GM21360 (cell line): ENCODE measurements around the gene FGF14.
A peak's percentile ranks its signal among the peaks of the same experiment; 100 is the strongest.
"Not testable (repeated sequence)": the region's sequence is repeated elsewhere in the genome, so short reads cannot be mapped to it uniquely, and the experiment has no call there.

Experiments
- ATAC-seq: cut with Tn5 transposase; IDR thresholded peaks from one replicate; pipeline ENCODE4 v1.9.1; 2021; ENCODE audit warnings: mild to moderate bottlenecking, moderate library complexity; ENCODE audit not compliant: unreplicated experiment

Gene FGF14

GRCh38 chr13:101892296-101892695 lies 509.6 kb downstream of the FGF14 start:
- ATAC-seq = no peak

GRCh38 chr13:101881593-101881992 lies 520.3 kb downstream of the FGF14 start:
- no peak for ATAC-seq

DNA sequence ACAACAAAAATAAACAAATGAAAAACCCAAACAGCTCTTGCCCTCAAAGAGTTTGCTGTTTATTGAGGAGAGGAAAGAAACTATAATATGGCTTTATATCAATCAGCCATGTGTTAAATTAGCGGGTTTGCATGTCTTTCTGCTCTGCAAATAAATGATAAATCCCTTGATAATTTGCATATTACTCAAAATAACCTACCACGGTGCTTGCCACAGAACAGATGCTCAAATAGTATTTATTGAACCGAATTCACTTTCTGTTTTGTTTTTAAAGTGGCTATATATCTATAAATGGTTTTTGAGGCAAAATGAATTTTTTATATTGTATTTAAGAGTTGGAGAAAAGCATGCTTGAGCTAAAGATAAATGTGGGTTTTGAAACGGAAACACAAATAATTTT lies 521.3 kb downstream of the FGF14 start:
- peak; percentile 77 for ATAC-seq

DNA sequence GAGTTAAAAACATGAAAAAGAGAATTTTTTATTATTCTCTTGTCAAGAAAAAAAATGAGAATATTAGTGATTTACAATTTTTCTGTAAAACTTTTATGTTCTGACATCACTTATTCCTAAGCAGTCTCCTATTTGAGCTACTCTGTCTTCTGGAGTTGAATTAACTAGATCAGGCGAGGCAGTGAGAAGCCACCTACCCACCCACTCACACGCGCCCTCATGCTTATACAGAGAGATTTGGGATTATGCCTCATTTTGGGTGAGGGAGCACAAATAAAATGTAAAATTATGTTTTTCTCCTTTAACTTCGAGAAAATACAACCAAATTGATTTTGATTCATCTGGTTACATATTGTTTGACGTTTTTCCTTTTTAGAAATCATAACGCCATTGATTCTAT lies 524.9 kb downstream of the FGF14 start:
- ATAC-seq = no peak

DNA sequence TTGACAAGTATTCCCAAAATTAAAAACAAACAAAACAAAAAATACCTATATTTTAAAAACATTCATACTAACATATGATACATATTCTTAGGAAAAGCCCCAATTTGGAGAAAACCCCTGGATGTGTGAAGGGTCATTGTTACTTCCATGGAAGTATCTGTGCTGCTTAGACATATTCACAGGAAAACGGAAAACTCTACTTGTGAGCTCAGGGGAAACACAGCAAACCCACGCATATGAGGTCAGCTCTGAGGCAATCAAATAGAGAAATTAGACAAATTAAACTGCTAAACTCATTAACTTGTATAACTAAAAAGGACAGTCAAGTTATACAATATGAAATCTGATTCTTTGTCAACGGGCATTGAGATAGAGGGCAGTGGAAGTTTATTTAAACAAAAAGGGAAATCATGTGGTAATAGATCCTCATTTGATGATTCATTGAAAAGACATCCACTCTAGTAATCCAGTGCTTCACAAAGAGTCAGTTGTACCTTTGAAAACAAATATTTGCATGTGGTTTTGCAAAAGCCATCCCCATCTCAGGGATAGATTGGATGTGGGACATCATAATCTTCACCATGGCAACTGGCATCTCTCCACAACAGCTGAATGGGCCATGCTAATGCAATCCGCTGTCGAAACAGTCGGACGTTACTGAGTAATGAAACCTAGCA lies 526.0 kb downstream of the FGF14 start:
- ATAC-seq = no peak

DNA sequence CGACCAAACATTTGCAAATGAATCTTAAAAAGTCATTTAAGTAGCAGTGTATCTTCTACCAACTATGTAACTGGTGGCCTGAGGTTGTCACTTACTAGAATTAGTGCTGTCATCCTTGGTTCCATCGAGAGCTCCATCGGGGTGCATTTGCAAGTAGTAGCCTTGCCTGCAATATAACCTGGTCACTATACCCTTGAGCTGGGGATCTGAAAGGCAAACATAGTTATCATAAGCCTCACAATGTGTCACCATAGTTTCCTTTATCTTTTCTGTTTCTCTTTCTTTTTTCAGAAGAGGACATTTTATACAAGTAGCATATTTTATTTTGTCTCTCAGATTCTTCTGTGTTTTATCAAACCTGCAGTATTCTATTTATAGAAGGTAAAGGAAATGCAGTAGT lies 526.8 kb downstream of the FGF14 start:
- no peak for ATAC-seq

GRCh38 chr13:101869553-101869952 lies 532.3 kb downstream of the FGF14 start:
- no peak for ATAC-seq

DNA sequence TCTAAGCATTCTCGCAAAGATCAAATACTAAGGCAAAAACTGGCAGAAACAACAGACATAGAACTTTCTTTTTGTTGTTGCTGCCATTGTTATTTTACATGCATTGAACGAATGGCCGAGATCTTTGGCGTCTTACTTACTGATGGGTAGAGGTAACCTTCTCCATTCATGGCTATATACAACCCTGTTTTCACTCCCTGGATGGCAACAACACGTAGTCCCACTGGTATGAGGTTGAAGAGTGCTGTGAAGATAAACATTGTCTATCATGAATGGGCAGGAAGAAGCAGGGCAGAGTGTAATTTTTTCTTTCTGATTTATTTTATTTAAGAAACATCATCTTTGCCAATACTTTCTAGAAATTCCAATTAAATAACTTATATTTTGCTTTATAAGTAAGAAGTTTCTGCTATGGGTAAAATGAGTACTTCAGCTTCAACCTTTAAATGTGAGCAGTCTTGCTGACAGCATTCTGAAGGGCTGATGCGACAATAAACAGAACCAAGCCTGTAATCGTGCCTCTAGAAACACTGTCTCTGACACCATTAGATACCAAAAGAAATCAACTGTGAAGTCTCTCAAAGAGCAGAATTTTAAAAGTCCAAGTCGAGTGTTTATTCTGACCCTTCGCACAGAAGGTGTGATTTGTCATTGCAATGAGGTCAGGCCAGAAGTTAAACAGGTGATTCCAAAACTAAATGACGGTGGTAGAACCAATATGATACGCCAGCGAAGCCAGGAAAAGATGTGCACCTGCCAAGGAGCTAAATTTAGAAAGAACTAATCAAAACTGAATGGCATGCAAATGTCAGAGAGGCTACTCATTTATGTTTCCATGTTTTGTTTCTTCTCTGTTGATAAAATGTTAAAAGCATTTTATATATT lies 533.0 kb downstream of the FGF14 start:
- ATAC-seq = no peak

DNA sequence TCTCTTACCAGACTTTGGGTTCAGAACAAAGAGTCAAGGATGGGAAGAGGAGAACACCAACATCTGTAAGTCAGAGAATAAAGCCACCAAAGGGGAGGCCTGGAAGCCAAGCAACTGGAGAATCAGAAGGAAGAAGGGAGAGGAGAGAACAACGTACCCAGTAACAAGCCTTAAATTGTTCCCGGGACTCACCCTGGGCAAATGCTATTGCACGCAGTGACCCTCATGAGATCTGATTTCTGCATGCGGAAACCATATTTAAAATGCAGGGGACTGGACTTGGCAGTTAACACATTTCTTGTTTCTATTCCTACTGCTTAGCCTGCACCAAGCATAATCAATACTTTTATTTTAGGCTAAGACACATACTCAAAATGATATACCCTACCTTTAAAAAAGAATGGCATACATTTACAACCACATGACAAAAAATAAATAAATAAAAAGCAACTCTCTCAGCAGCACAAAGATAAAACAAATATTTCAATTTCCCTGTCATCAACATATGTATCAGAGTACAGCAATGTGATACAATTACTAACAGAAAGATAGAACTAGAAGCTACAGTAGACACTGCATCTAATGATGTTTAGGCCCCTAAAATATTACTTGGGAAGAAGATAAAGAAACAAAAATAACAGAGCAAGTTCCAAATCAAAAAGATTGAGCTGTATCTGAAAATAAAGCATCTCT lies 534.8 kb downstream of the FGF14 start:
- ATAC-seq = no peak

- ATAC-seq = no peak
Measured at GRCh38 chr13:101858860-101859259, 543.0 kb downstream of the FGF14 start.

- ATAC-seq = no peak
Measured at GRCh38 chr13:101846701-101847100, 555.1 kb downstream of the FGF14 start.

DNA sequence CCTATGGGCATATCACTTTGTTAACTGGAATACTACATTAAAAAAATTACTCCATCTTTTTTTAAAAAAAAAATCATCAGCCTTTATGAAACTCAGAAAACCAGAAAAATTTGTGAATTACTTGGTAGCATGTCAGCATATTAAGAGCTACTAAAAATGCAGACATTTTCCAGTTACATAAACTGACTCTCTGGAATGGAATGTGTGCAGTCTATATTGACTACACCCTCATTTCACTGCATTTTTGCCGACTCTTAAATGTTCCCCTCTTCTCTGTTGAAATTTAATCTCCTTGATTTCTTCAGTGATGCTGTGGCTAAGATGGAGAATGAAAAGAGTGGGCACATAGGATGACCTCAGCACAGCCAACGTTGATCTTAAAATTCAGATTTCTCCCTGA lies 555.6 kb downstream of the FGF14 start:
- ATAC-seq = no peak

DNA sequence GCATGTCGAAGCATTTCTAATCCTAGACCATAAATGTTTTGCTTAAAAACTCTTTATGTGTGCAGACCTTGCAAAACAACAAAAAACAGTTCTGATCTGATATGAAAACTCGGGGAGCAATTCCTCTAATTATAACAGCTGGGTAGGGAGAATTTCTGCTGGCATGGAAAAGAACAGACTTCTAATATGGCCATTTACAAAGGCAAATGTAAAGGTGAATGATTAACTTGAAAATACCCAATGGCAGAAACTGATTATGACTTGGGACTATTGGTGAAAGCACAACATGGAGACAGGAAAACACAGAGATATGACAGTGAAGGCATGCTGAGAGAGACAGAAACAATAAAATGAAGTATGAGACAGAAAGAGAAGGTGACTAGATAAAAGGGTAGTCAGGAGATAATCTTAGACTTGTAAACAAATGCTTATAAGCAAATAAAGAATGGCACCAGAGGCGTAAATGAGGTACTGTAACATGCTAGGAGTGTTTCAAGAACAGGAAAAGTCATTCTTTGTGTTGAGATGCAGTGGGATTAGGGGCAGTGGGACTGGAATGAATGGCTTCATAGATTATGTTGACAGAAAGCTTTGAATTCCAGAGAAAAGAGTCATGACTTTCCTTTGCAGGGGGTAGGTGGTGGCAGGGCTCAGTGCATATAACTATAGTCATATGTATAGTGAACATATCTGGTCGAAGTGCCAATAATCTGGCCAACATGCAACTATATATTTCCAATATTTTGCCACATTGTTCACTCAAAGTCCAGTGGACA lies 556.4 kb downstream of the FGF14 start:
- no peak for ATAC-seq

DNA sequence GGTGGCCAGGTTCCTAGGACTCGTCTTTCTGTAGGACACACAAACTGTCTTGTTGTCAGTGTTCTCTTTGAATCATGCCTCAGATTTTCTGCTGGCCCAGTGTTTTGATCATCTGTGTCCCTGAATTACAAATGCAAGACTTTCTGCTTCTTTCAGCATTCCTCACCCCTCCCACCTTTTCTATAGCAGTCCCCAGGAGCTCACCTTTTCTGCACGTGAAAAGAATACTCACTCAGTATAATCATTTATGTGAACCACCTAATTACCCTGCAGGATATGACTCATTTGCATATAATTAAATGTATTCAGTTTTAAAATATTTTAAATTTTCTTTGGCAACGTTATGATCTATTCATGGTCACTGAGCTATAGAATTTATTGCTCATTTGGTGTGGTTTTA lies 560.1 kb downstream of the FGF14 start:
- ATAC-seq = no peak

DNA sequence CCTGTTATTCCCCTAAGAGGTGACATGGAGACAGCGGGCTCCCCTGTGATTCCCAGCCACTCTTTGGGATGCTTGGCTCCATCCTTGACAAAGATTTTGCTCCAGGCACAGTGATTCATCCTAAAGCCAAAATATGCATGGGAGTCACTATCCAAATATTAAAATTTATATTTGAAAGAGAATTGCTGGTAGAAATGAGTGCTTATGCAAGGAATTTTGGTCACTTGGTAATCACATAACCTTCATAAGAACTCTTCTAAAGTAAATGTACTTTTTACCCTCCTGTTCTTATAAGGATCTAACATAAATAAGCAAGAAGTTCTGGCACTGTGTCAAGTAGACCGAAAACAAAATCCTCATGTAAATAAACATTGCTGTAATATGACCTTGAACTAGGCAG lies 563.5 kb downstream of the FGF14 start:
- ATAC-seq = no peak

- ATAC-seq = not testable (repeated sequence)
Measured at GRCh38 chr13:101837778-101838177, 564.1 kb downstream of the FGF14 start.

DNA sequence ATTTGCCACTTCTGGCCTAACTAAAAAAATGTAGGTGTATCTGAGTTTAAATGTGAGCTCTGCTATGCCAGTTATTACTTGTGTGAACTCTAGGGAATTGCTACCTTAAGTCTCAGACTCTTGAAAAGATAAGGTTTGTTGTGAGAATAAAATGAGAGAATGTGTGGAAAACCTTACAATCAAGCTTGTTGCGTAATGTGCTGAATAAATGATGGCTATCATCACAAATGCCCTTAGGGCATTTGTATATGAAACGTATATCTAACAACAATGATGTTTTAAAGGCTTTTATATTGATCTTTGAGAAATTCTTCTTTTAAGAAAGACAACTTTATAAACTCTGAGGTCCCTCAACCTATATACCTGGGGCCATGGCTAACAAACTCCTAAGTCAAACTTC lies 564.6 kb downstream of the FGF14 start:
- ATAC-seq = no peak

- ATAC-seq = no peak
Measured at GRCh38 chr13:101835920-101836319, 565.9 kb downstream of the FGF14 start.

- no peak for ATAC-seq
Measured at GRCh38 chr13:101833671-101834070, 568.2 kb downstream of the FGF14 start.

DNA sequence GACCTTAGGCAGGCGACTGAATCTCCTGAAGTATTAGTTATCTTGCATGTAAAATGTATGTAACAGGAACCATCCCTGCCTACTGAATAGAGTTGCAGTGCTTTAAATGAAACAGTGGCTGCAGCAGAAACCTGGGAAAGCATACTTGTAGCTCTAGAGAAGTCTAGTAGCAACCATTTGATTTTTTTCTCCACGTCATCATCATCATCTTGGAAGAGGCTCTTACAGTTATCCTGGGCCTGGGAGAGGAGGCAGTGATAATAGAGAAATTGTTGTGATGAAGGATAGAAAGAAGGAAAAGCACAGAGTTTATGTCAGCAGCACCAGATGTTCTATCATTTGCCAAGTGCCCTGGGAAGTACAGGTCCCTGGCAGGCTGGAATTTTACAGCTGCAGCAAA lies 571.8 kb downstream of the FGF14 start:
- ATAC-seq = no peak

DNA sequence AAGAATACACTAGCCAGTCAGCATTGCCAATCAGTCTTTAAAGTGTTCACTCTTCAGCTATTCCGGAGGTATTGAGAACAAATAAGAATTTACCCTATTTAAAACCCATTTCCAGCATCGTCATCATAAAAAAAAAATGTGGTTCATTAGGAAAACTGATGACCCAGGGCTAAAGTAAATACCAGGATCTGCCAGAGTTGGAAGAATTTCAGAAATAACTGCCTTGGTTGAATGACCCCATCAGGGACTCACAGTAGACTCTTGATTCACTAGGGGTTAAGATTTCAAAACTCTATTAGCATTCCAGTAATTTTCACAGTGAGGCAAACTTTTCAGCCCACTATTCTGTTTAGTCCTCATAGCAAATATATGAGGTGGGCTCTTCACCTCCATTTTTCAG lies 572.4 kb downstream of the FGF14 start:
- no peak for ATAC-seq
